Large intestine (tissue), 3 donors: ENCODE data around the gene RPRD1B. TPM values are rescaled to one million over a fixed set of nuclear protein-coding genes. Genes with fewer than 3 reads are reported as not detected.

Experiments
- DNase-seq, 2 donors: peaks; one replicate each; pipeline versions ENCODE4 v3.0.0 to v3.0.0-alpha.2; 2013
- H3K27ac ChIP-seq: one replicate; pipeline ENCODE4 v1.5.1; 2013; ENCODE audit warnings: low read length
- H3K27me3 ChIP-seq: 2 replicates; pipeline ENCODE4 v1.6.1; 2013; ENCODE audit warnings: low read length; ENCODE audit not compliant: control insufficient read depth, insufficient read depth
- H3K36me3 ChIP-seq: 2 replicates; pipeline ENCODE4 v1.6.1; 2013; ENCODE audit warnings: low read length; ENCODE audit not compliant: control insufficient read depth, insufficient read depth
- H3K4me1 ChIP-seq: one replicate; pipeline ENCODE4 v1.6.1; 2013; ENCODE audit warnings: low read length; ENCODE audit not compliant: control insufficient read depth, insufficient read depth
- H3K4me3 ChIP-seq: one replicate; pipeline ENCODE4 v1.5.1; 2013; ENCODE audit warnings: low read length
- H3K9me3 ChIP-seq: one replicate; pipeline ENCODE4 v1.6.1; 2013; ENCODE audit warnings: mild to moderate bottlenecking, low read depth, low read length, moderate library complexity; ENCODE audit not compliant: control insufficient read depth
- WGBS: methylation state at CpG from one replicate; pipeline ENCODE4 v1.1.5; 2013; ENCODE audit warnings: low lambda C conversion rate; ENCODE audit not compliant: insufficient coverage; 5-methylcytosine and 5-hydroxymethylcytosine counted together
- polyA plus RNA-seq: library from polyadenylated mRNA; unstranded; fragments of 120-200 nt; gene quantifications from one replicate; pipeline ENCODE4 v1.2.1, GENCODE V29; 2013

Gene RPRD1B
- polyA plus RNA-seq, 1 donor, result 49.0 TPM

- peaks cover 11% of the 10 kb centered on the region for H3K9me3 ChIP-seq
- no peak overlapping the region for H3K4me3 ChIP-seq
- WGBS, result 83% methylated on average over 1 of the region's 2 CpGs
- peaks cover 67% of the 10 kb centered on the region for H3K36me3 ChIP-seq
- H3K4me1 ChIP-seq, result no peaks in the 10 kb centered on the region
- H3K27me3 ChIP-seq, result no peaks in the 10 kb centered on the region
- H3K27ac ChIP-seq, result no peak overlapping the region
- DNase-seq, result no peak
These were observed 19.7 kb upstream of the RPRD1B start for GRCh38 chr20:38013887-38014286.

- Histone ChIP-seq H3K9me3 (peaks cover 15% of the 10 kb centered on the region), H3K27me3 (no peaks in the 10 kb centered on the region), H3K4me1 (no peaks in the 10 kb centered on the region), H3K27ac (no peak overlapping the region), H3K36me3 (peaks cover 36% of the 10 kb centered on the region), H3K4me3 (no peak overlapping the region)
- no CpG with 5 or more reads among the region's 1 CpG for WGBS
- DNase-seq, result no peak
These were observed 15.6 kb upstream of the RPRD1B start for GRCh38 chr20:38017959-38018358.

GRCh38 chr20:38018385-38018784 lies 15.2 kb upstream of the RPRD1B start:
- no peaks in the 10 kb centered on the region for H3K27me3 ChIP-seq
- peaks cover 15% of the 10 kb centered on the region for H3K9me3 ChIP-seq
- H3K4me1 ChIP-seq, result no peaks in the 10 kb centered on the region
- DNase-seq, result no peak
- H3K27ac ChIP-seq, result no peak overlapping the region
- H3K4me3 ChIP-seq, result no peak overlapping the region
- H3K36me3 ChIP-seq, result peaks cover 32% of the 10 kb centered on the region
- 100% methylated on average over 2 of the region's 2 CpGs for WGBS

- no peak overlapping the region for H3K27ac ChIP-seq
- H3K9me3 ChIP-seq, result peaks cover 15% of the 10 kb centered on the region
- H3K36me3 ChIP-seq, result peaks cover 23% of the 10 kb centered on the region
- H3K4me1 ChIP-seq, result no peaks in the 10 kb centered on the region
- H3K4me3 ChIP-seq, result no peak overlapping the region
- H3K27me3 ChIP-seq, result no peaks in the 10 kb centered on the region
- DNase-seq, result no peak
- WGBS, result no CpG with 5 or more reads among the region's 2 CpGs
These were observed 12.3 kb upstream of the RPRD1B start for GRCh38 chr20:38021087-38021772.

GRCh38 chr20:38023181-38024001 lies 10.2 kb upstream of the RPRD1B start:
- WGBS, result 100% methylated on average over 2 of the region's 5 CpGs
- H3K36me3 ChIP-seq, result peaks cover 13% of the 10 kb centered on the region
- no peaks in the 10 kb centered on the region for H3K27me3 ChIP-seq
- no peak overlapping the region for H3K27ac ChIP-seq
- H3K4me3 ChIP-seq, result no peak overlapping the region
- no peaks in the 10 kb centered on the region for H3K4me1 ChIP-seq
- peak in 1 of 2 donors; percentile 9 for DNase-seq
- H3K9me3 ChIP-seq, result peaks cover 9% of the 10 kb centered on the region

GRCh38 chr20:38024496-38024895 lies 9.1 kb upstream of the RPRD1B start:
- H3K27ac ChIP-seq, result no peak overlapping the region
- WGBS, result no CpG with 5 or more reads among the region's 5 CpGs

GRCh38 chr20:38029453-38029852 lies 4.1 kb upstream of the RPRD1B start:
- no peaks in the 10 kb centered on the region for H3K9me3 ChIP-seq
- H3K4me1 ChIP-seq, result peaks cover 3% of the 10 kb centered on the region
- no peak overlapping the region for H3K4me3 ChIP-seq
- H3K36me3 ChIP-seq, result peaks cover 5% of the 10 kb centered on the region
- H3K27me3 ChIP-seq, result no peaks in the 10 kb centered on the region
- no peak for DNase-seq
- H3K27ac ChIP-seq, result no peak overlapping the region
- 79% methylated on average over 2 of the region's 3 CpGs for WGBS

More at GRCh38 chr20:38024496-38024895, 9.1 kb upstream of the RPRD1B start:
- Histone ChIP-seq H3K4me1 (no peaks in the 10 kb centered on the region), H3K36me3 (peaks cover 7% of the 10 kb centered on the region), H3K9me3 (no peaks in the 10 kb centered on the region), H3K4me3 (no peak overlapping the region), H3K27me3 (no peaks in the 10 kb centered on the region)
- DNase-seq, result no peak

GRCh38 chr20:38031957-38032356 lies 1.6 kb upstream of the RPRD1B start:
- 100% methylated on average over 1 of the region's 3 CpGs for WGBS
- no peak overlapping the region for H3K4me3 ChIP-seq
- H3K4me1 ChIP-seq, result peaks cover 17% of the 10 kb centered on the region
- no peaks in the 10 kb centered on the region for H3K9me3 ChIP-seq
- peaks cover 12% of the 10 kb centered on the region for H3K36me3 ChIP-seq
- no peak for DNase-seq
- H3K27me3 ChIP-seq, result no peaks in the 10 kb centered on the region
- no peak overlapping the region for H3K27ac ChIP-seq

- Histone ChIP-seq H3K36me3 (peaks cover 12% of the 10 kb centered on the region), H3K4me3 (peak overlapping the region; percentile 92), H3K27ac (peak overlapping the region; percentile 86), H3K27me3 (no peaks in the 10 kb centered on the region), H3K4me1 (peaks cover 17% of the 10 kb centered on the region), H3K9me3 (no peaks in the 10 kb centered on the region)
- peak in 1 of 2 donors; percentile 8 for DNase-seq
- WGBS, result 10% methylated on average over 4 of the region's 28 CpGs
These were observed 789 bp upstream of the RPRD1B start for GRCh38 chr20:38032585-38033329.

- Histone ChIP-seq H3K4me3 (peak overlapping the region; percentile 92), H3K27me3 (no peaks in the 10 kb centered on the region), H3K36me3 (peaks cover 12% of the 10 kb centered on the region), H3K27ac (peak overlapping the region; percentile 86), H3K9me3 (no peaks in the 10 kb centered on the region), H3K4me1 (peaks cover 17% of the 10 kb centered on the region)
- DNase-seq, result peak in 1 of 2 donors; percentile 11
- WGBS, result no CpG with 5 or more reads among the region's 14 CpGs
These were observed 633 bp downstream of the RPRD1B start for GRCh38 chr20:38034108-38034649.
